CD4-positive, alpha-beta memory T cell (primary cell): ENCODE measurements around the gene FMN1. TPM values are rescaled to one million over a fixed set of nuclear protein-coding genes. Genes with fewer than 3 reads are reported as not detected.
A peak's percentile ranks its signal among the peaks of the same experiment; 100 is the strongest.

Experiments
- CTCF ChIA-PET: fragments of 350-600 bp; sonication (Branson Sonifier 250); formaldehyde crosslinking; loops from one replicate; lab custom pipeline; 2021; ENCODE audit warnings: inconsistent platforms; ENCODE audit not compliant: partially characterized antibody; lab: Charles Lee
- POLR2A ChIA-PET: fragments of 350-600 bp; sonication (Branson Sonifier 250); formaldehyde crosslinking; loops from one replicate; lab custom pipeline; 2021; ENCODE audit not compliant: partially characterized antibody; lab: Charles Lee
- DNase-seq, 5 donors: peaks; one replicate each; pipeline versions ENCODE4 v3.0.0 to v3.0.0-alpha.2; 2020 to 2022; ENCODE audit warnings: mixed read lengths in 1 of 5
- H3K27ac ChIP-seq: one replicate; pipeline ENCODE4 v1.7.0; 2013; ENCODE audit warnings: low read depth, low read length
- H3K27me3 ChIP-seq: 2 replicates; pipeline ENCODE4 v1.7.0; 2013; ENCODE audit warnings: mild to moderate bottlenecking, low read length, moderate library complexity; ENCODE audit not compliant: insufficient read depth
- H3K36me3 ChIP-seq: 2 replicates; pipeline ENCODE4 v1.7.0; 2013; ENCODE audit warnings: mild to moderate bottlenecking, low read length, moderate library complexity; ENCODE audit not compliant: insufficient read depth
- H3K4me1 ChIP-seq: 2 replicates; pipeline ENCODE4 v1.7.0; 2013; ENCODE audit warnings: mild to moderate bottlenecking, low read length, moderate library complexity; ENCODE audit not compliant: insufficient read depth
- H3K4me3 ChIP-seq, 2 donors: one replicate each; pipeline ENCODE4 v1.7.0; 2013; ENCODE audit warnings: low read length in 2 of 2, mild to moderate bottlenecking in 1 of 2
- H3K9me3 ChIP-seq, 2 donors: one replicate each; pipeline ENCODE4 v1.7.0; 2013; ENCODE audit warnings: low read length in 2 of 2, control low read depth in 1 of 2; ENCODE audit not compliant: control insufficient read depth in 1 of 2
- H3K27ac Mint-ChIP-seq, 7 donors: one replicate each; pipeline ENCODE4 v1.8.0; 2020 to 2021; ENCODE audit warnings: mixed read lengths in 7 of 7, mild to moderate bottlenecking in 6 of 7, inconsistent platforms in 3 of 7, moderate library complexity in 3 of 7
- H3K27me3 Mint-ChIP-seq, 2 donors: one replicate each; pipeline ENCODE4 v1.8.0; 2020 to 2021; ENCODE audit warnings: mixed read lengths in 2 of 2
- H3K36me3 Mint-ChIP-seq, 2 donors: one replicate each; pipeline ENCODE4 v1.8.0; 2020 to 2021; ENCODE audit warnings: mixed read lengths in 2 of 2, inconsistent platforms in 1 of 2, mild to moderate bottlenecking in 1 of 2
- H3K4me1 Mint-ChIP-seq, 4 donors: one replicate each; pipeline ENCODE4 v1.8.0; 2020 to 2021; ENCODE audit warnings: mixed read lengths in 4 of 4, mild to moderate bottlenecking in 1 of 4
- H3K4me3 Mint-ChIP-seq, 8 donors: one replicate each; pipeline ENCODE4 v1.8.0; 2020 to 2021; ENCODE audit warnings: mixed read lengths in 8 of 8, mild to moderate bottlenecking in 7 of 8, moderate library complexity in 6 of 8, inconsistent platforms in 3 of 8
- H3K9me3 Mint-ChIP-seq, 8 donors: one replicate each; pipeline ENCODE4 v1.8.0; 2020 to 2021; ENCODE audit warnings: mixed read lengths in 8 of 8, mild to moderate bottlenecking in 5 of 8, inconsistent platforms in 3 of 8, moderate library complexity in 1 of 8
- intact Hi-C: fragments of 100-400 bp; cut with micrococcal nuclease; formaldehyde crosslinking; loops from one replicate; pipeline ENCODE4 v1.15.1; 2023
- polyA plus RNA-seq, 2 donors: library from polyadenylated mRNA; unstranded; fragments of 300-500 nt; fragmentation: Illumina TruSeq; gene quantifications; one replicate each; pipeline ENCODE4 v1.2.3, GENCODE V29; 2021
- total RNA-seq, 2 experiments: library from RNA; stranded (reverse); gene quantifications; one replicate each; pipeline ENCODE4 v1.2.3, GENCODE V29; 2021

FMN1 gene
- total and polyA plus RNA-seq, 4 experiments from 2014 or later = 0.02 to 0.84 (median 0.38) TPM

DNA sequence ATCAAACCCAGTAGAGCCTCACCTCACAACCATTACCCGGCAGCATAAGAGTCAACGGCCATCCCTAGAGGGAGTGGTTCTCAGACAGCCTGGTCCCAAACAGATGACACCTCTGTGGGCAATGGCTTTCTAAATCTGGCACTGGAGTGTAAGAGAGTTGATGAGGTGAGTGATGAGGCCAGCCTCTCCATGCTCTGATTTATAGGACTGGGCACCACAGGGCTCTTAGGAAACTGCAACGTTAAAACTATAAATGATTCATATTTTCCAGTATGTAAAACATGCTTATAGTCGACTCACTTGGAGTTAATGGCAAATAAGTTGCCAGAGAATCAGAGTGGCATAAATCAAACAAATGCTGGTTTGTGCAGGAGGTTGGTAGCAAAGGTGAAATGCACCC is 289.0 kb downstream of the FMN1 start:
- intact Hi-C loops = no loop called here
- no peak overlapping the region for H3K27ac ChIP-seq
- Mint-ChIP-seq H3K36me3 (no peaks in the 10 kb centered on the region), H3K27me3 (peaks cover 2% of the 10 kb centered on the region in 2 donors), H3K4me1 (no peaks in the 10 kb centered on the region), H3K4me3 (no peak overlapping the region), H3K27ac (no peak overlapping the region), H3K9me3 (no peaks in the 10 kb centered on the region)
- H3K27me3 ChIP-seq = no peaks in the 10 kb centered on the region
- H3K4me1 ChIP-seq = no peaks in the 10 kb centered on the region
- no peaks in the 10 kb centered on the region for H3K9me3 ChIP-seq
- ChIA-PET CTCF (no interaction called here), POLR2A (no interaction called here)
- DNase-seq = no peak
- H3K4me3 ChIP-seq = no peak overlapping the region
- no peaks in the 10 kb centered on the region for H3K36me3 ChIP-seq

DNA sequence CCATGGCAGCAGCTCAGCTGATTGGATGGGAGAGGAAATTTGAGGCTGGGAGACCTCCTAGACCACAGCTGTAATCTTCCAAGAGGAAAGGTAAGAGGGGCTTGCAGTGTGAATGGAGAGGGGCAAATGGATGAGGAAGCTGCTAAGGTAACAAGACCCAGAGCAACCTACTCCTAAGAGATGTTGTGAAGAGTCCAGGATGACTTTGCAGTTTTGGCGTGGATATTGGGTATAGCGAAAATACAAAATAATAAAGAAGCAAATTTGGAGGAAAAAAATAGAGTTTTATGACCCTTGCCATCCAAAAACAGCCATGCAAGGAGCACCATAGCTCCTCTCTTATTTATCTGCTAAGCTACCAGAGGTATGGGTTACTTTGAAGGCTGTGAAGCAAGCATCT is 290.1 kb downstream of the FMN1 start:
- no peak overlapping the region for H3K27ac Mint-ChIP-seq
- no peaks in the 10 kb centered on the region for H3K4me1 Mint-ChIP-seq
- H3K9me3 Mint-ChIP-seq = no peaks in the 10 kb centered on the region
- CTCF ChIA-PET = no interaction called here
- no peak overlapping the region for H3K4me3 Mint-ChIP-seq
- no peak for DNase-seq
- POLR2A ChIA-PET = no interaction called here
- no peaks in the 10 kb centered on the region for H3K4me1 ChIP-seq
- H3K4me3 ChIP-seq = no peak overlapping the region
- H3K27me3 ChIP-seq = no peaks in the 10 kb centered on the region
- no peak overlapping the region for H3K27ac ChIP-seq
- H3K36me3 Mint-ChIP-seq = no peaks in the 10 kb centered on the region
- H3K9me3 ChIP-seq = no peaks in the 10 kb centered on the region
- H3K36me3 ChIP-seq = no peaks in the 10 kb centered on the region
- intact Hi-C loops = no loop called here
- H3K27me3 Mint-ChIP-seq = peaks cover 2% of the 10 kb centered on the region in 2 donors

DNA sequence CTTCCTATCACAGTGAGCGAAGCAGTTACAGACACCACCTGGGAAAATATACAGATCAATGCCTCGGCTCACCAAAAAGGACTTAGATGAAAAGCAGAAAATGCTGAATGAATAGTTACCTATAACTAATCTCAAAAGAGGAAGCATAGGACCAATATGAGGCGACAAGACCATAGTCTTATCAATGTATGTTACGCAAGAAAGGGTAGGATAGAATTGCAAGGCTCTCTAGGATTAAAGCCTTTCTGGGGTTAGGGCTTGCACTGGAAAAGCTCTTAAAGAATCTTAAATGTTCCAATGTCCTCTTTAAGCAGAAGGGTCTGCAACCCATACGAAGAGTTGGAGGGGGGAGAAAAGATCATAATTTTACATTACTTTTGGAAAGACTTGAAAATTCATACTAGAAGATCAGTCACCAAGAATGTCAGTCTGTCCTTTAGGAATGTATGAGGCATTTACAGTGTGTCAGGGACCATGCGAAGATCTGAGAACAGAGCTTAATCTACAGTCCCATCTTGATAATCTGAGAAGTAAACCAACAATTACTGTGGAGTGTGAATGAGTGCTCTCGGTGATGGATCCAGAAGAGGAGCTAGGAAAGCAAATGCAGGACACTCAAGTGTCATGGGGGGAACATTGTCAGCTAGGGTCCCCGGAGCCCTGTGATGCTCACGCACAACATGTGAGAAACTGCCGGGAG is 290.8 kb downstream of the FMN1 start:
- Histone ChIP-seq H3K4me3 (no peak overlapping the region), H3K27me3 (no peaks in the 10 kb centered on the region), H3K4me1 (no peaks in the 10 kb centered on the region), H3K36me3 (no peaks in the 10 kb centered on the region), H3K9me3 (no peaks in the 10 kb centered on the region), H3K27ac (no peak overlapping the region)
- DNase-seq = no peak
- POLR2A ChIA-PET = no interaction called here
- no peaks in the 10 kb centered on the region for H3K9me3 Mint-ChIP-seq
- peak overlapping the region in 1 of 7 donors; percentile 33 for H3K27ac Mint-ChIP-seq
- CTCF ChIA-PET = no interaction called here
- intact Hi-C loops = no loop called here
- peaks cover 2% of the 10 kb centered on the region in 2 donors for H3K27me3 Mint-ChIP-seq
- H3K4me3 Mint-ChIP-seq = no peak overlapping the region
- no peaks in the 10 kb centered on the region for H3K36me3 Mint-ChIP-seq
- H3K4me1 Mint-ChIP-seq = no peaks in the 10 kb centered on the region

DNA sequence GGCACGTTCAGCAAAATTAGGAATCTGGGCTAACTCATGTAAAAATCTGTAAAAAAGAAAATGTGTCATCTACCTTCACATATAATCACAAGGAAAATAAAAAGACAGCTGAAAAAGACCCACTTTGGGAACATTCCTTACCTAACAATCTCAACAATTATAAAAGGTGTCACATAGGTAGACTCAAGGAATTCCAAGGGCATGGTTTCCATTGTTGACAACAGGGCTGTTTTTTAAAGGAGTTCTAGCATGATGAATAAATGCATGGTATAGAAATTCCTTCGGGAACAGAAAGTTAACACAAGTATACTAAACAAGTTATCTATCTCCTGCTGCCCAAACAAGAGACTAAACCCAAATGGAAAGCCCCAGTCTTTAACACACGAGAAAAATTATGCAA is 292.5 kb downstream of the FMN1 start:
- Mint-ChIP-seq H3K27ac (no peak overlapping the region), H3K4me1 (no peaks in the 10 kb centered on the region), H3K27me3 (peaks cover 2 to 4% of the 10 kb centered on the region in 2 donors), H3K36me3 (no peaks in the 10 kb centered on the region), H3K4me3 (no peak overlapping the region), H3K9me3 (no peaks in the 10 kb centered on the region)
- H3K9me3 ChIP-seq = no peaks in the 10 kb centered on the region
- intact Hi-C loops = no loop called here
- no peaks in the 10 kb centered on the region for H3K36me3 ChIP-seq
- ChIA-PET POLR2A (no interaction called here), CTCF (no interaction called here)
- H3K27ac ChIP-seq = no peak overlapping the region
- no peaks in the 10 kb centered on the region for H3K4me1 ChIP-seq
- H3K27me3 ChIP-seq = no peaks in the 10 kb centered on the region
- H3K4me3 ChIP-seq = no peak overlapping the region
- no peak for DNase-seq

DNA sequence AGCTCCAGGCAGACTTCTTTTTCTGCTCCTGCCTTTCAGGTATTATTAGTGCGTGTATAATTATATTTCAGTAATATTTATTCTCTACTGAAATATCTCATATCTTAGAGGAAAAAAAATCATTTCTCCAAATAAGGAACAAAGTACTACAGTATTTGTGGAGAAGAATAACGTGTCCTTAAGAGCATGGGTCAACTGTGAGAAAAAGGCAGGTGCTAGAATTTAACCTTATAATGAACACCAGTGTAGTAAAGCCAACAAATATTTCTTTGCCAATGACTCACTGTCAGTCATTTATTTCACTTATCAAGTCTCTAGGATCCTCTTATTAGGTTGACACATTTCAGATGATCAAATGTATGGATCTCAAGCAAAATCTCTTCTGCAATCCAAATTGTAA is 293.3 kb downstream of the FMN1 start:
- CTCF ChIA-PET = no interaction called here
- H3K9me3 Mint-ChIP-seq = no peaks in the 10 kb centered on the region
- H3K4me1 Mint-ChIP-seq = no peaks in the 10 kb centered on the region

DNA sequence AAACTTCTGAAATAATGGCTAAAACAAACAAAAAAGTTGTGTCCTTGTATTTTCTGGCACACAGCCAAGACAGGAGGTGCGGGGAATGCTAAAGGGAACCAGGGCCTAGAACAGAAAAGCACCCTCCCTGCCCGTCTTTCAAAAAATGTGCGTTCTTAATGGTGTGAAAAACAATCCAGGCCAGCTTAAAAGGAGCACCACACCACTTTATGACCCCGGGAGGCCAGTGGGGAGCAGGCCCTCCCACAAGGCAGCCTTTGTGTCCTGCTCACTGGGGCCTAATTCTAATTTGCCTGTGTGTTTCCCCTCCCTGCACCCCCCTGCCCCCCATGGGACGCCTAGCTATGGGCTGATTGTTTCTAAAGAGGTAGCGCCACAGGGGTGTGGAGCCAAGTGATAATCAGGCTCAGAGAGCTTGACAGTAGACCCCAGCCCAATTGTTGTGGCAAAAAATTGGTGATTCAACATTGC is 295.4 kb downstream of the FMN1 start:
- Mint-ChIP-seq H3K27ac (no peak overlapping the region), H3K4me1 (no peaks in the 10 kb centered on the region), H3K9me3 (no peaks in the 10 kb centered on the region), H3K27me3 (peaks cover 2 to 4% of the 10 kb centered on the region in 2 donors), H3K36me3 (no peaks in the 10 kb centered on the region), H3K4me3 (no peak overlapping the region)
- ChIA-PET POLR2A (no interaction called here), CTCF (no interaction called here)
- intact Hi-C loops = no loop called here
- Histone ChIP-seq H3K36me3 (no peaks in the 10 kb centered on the region), H3K27me3 (no peaks in the 10 kb centered on the region), H3K4me1 (no peaks in the 10 kb centered on the region), H3K4me3 (no peak overlapping the region), H3K27ac (no peak overlapping the region), H3K9me3 (no peaks in the 10 kb centered on the region)
- no peak for DNase-seq

More for the DNA sequence above, 293.3 kb downstream of the FMN1 start:
- intact Hi-C loops = no loop called here
- no peak overlapping the region for H3K27ac Mint-ChIP-seq
- no peak overlapping the region for H3K27ac ChIP-seq
- no peaks in the 10 kb centered on the region for H3K9me3 ChIP-seq
- POLR2A ChIA-PET = no interaction called here
- peaks cover 2 to 4% of the 10 kb centered on the region in 2 donors for H3K27me3 Mint-ChIP-seq
- H3K4me1 ChIP-seq = no peaks in the 10 kb centered on the region
- H3K4me3 ChIP-seq = no peak overlapping the region
- DNase-seq = no peak
- no peaks in the 10 kb centered on the region for H3K36me3 ChIP-seq
- no peaks in the 10 kb centered on the region for H3K27me3 ChIP-seq
- no peak overlapping the region for H3K4me3 Mint-ChIP-seq
- H3K36me3 Mint-ChIP-seq = no peaks in the 10 kb centered on the region

DNA sequence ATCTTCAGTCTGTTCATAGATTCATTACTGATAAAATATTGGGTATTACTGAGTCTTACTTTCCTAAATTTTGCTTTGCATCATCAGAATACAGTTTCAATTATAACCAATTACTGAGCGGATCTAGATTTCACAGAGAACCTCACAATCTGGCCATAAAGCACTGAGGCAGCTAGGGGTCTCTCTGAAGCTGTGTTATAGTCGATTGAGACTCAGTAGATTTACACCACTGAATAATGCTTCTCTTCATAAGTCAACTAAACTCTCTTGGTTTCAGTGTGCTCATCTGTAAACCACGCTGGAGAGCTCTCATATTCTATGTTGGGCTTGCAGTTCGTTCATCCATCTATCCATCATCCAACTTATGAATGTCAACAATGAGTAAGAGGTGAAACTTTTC is 296.1 kb downstream of the FMN1 start:
- Histone ChIP-seq H3K4me1 (no peaks in the 10 kb centered on the region), H3K4me3 (no peak overlapping the region), H3K9me3 (no peaks in the 10 kb centered on the region), H3K27me3 (no peaks in the 10 kb centered on the region), H3K36me3 (no peaks in the 10 kb centered on the region), H3K27ac (no peak overlapping the region)
- peaks cover 2 to 4% of the 10 kb centered on the region in 2 donors for H3K27me3 Mint-ChIP-seq
- CTCF ChIA-PET = no interaction called here
- no peaks in the 10 kb centered on the region for H3K9me3 Mint-ChIP-seq
- intact Hi-C loops = no loop called here
- no peaks in the 10 kb centered on the region for H3K36me3 Mint-ChIP-seq
- H3K4me3 Mint-ChIP-seq = no peak overlapping the region
- H3K4me1 Mint-ChIP-seq = no peaks in the 10 kb centered on the region
- POLR2A ChIA-PET = no interaction called here
- DNase-seq = no peak
- H3K27ac Mint-ChIP-seq = no peak overlapping the region
